Measurements from ENCODE around the gene CTCFL.

DNA sequence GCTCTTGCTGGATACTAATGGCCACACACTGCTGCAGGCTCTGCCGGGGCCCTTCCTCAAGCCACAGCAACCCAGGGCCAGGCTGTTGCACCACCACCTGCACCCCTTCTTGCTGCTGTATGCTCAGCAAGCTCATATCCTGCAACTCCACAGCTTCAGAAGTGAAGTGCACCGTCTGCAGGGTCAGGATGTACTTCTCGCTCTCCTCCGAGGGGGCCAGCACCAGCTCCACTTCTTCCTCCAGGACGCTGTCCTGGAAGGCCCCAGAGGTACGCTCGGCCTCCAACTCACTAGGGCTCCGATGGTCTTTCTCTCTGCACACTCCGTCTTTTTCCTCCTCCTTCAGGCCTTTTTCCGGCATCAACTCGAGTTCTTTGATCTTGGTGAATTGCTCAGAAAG is 1.2 kb downstream of the CTCFL start:
- TF ChIP-seq TAF1 (IDR thresholded peaks at IDR 0.05; ENCODE audit: borderline replicate concordance, insufficient read depth, low read length): no peak
- no peak for TF ChIP-seq REST (IDR thresholded peaks at IDR 0.05; ENCODE audit: insufficient read depth in 1 of 2, low read depth in 2 of 2, low read length in 2 of 2)

All from PFSK-1 (cell line).